ENCODE measurements around the gene SYNE3.

The SYNE3 gene

GRCh38 chr14:95495076-95495475 lies 21.4 kb downstream of the SYNE3 start:
- DNase-seq (ENCODE audit: low read depth in 1 of 2, low spot score in 1 of 2), result no peak
- in situ Hi-C loops (cut with HindIII; ENCODE audit: low pct_unique_long_range_greater_than_20kb, low sequenced_read_pairs), result no loop called here
- no peak for TF ChIP-seq JUND (IDR thresholded peaks at IDR 0.05; ENCODE audit: low read depth)

GRCh38 chr14:95494456-95494855 lies 22.0 kb downstream of the SYNE3 start:
- in situ Hi-C loops (cut with HindIII; ENCODE audit: low pct_unique_long_range_greater_than_20kb, low sequenced_read_pairs), result no loop called here
- no peak for TF ChIP-seq JUND (IDR thresholded peaks at IDR 0.05; ENCODE audit: low read depth)
- DNase-seq (ENCODE audit: low read depth in 1 of 2, low spot score in 1 of 2), result no peak

- no peak for DNase-seq (ENCODE audit: low read depth in 1 of 2, low spot score in 1 of 2)
- TF ChIP-seq JUND (IDR thresholded peaks at IDR 0.05; ENCODE audit: low read depth), result no peak
These were observed 22.5 kb downstream of the SYNE3 start for GRCh38 chr14:95493976-95494375.

GRCh38 chr14:95493503-95493902 lies 22.9 kb downstream of the SYNE3 start:
- no peak for TF ChIP-seq JUND (IDR thresholded peaks at IDR 0.05; ENCODE audit: low read depth)
- DNase-seq (ENCODE audit: low read depth in 1 of 2, low spot score in 1 of 2), result no peak
- in situ Hi-C loops (cut with HindIII; ENCODE audit: low pct_unique_long_range_greater_than_20kb, low sequenced_read_pairs), result no loop called here

More at GRCh38 chr14:95493976-95494375, 22.5 kb downstream of the SYNE3 start:
- in situ Hi-C loops (cut with HindIII; ENCODE audit: low pct_unique_long_range_greater_than_20kb, low sequenced_read_pairs), result no loop called here

GRCh38 chr14:95491936-95492608 lies 24.4 kb downstream of the SYNE3 start:
- no peak for TF ChIP-seq JUND (IDR thresholded peaks at IDR 0.05; ENCODE audit: low read depth)
- no peak for DNase-seq (ENCODE audit: low read depth in 1 of 2, low spot score in 1 of 2)
- in situ Hi-C loops (cut with HindIII; ENCODE audit: low pct_unique_long_range_greater_than_20kb, low sequenced_read_pairs), result no loop called here

GRCh38 chr14:95490727-95491451 lies 25.6 kb downstream of the SYNE3 start:
- in situ Hi-C loops (cut with HindIII; ENCODE audit: low pct_unique_long_range_greater_than_20kb, low sequenced_read_pairs), result no loop called here
- TF ChIP-seq JUND (IDR thresholded peaks at IDR 0.05; ENCODE audit: low read depth), result no peak
- no peak for DNase-seq (ENCODE audit: low read depth in 1 of 2, low spot score in 1 of 2)

GRCh38 chr14:95490138-95490509 lies 26.3 kb downstream of the SYNE3 start:
- TF ChIP-seq JUND (IDR thresholded peaks at IDR 0.05; ENCODE audit: low read depth), result no peak
- no peak for DNase-seq (ENCODE audit: low read depth in 1 of 2, low spot score in 1 of 2)
- in situ Hi-C loops (cut with HindIII; ENCODE audit: low pct_unique_long_range_greater_than_20kb, low sequenced_read_pairs), result no loop called here

- TF ChIP-seq JUND (IDR thresholded peaks at IDR 0.05; ENCODE audit: low read depth), result no peak
- no peak for DNase-seq (ENCODE audit: low read depth in 1 of 2, low spot score in 1 of 2)
- in situ Hi-C loops (cut with HindIII; ENCODE audit: low pct_unique_long_range_greater_than_20kb, low sequenced_read_pairs), result no loop called here
These were observed 27.0 kb downstream of the SYNE3 start for GRCh38 chr14:95489214-95490137.

- in situ Hi-C loops (cut with HindIII; ENCODE audit: low pct_unique_long_range_greater_than_20kb, low sequenced_read_pairs), result no loop called here
- TF ChIP-seq JUND (IDR thresholded peaks at IDR 0.05; ENCODE audit: low read depth), result no peak
- DNase-seq (ENCODE audit: low read depth in 1 of 2, low spot score in 1 of 2), result peak in 1 of 2 experiments; percentile 48
These were observed 27.9 kb downstream of the SYNE3 start for GRCh38 chr14:95488376-95489213.

GRCh38 chr14:95487669-95488084 lies 28.8 kb downstream of the SYNE3 start:
- TF ChIP-seq JUND (IDR thresholded peaks at IDR 0.05; ENCODE audit: low read depth), result no peak
- in situ Hi-C loops (cut with HindIII; ENCODE audit: low pct_unique_long_range_greater_than_20kb, low sequenced_read_pairs), result no loop called here
- no peak for DNase-seq (ENCODE audit: low read depth in 1 of 2, low spot score in 1 of 2)

GRCh38 chr14:95486875-95487668 lies 29.4 kb downstream of the SYNE3 start:
- TF ChIP-seq JUND (IDR thresholded peaks at IDR 0.05; ENCODE audit: low read depth), result no peak
- in situ Hi-C loops (cut with HindIII; ENCODE audit: low pct_unique_long_range_greater_than_20kb, low sequenced_read_pairs), result no loop called here
- no peak for DNase-seq (ENCODE audit: low read depth in 1 of 2, low spot score in 1 of 2)
